Measurements from ENCODE around the gene CELA3A. TPM values are rescaled to one million over a fixed set of nuclear protein-coding genes. Genes with fewer than 3 reads are reported as not detected.
A peak's percentile ranks its signal among the peaks of the same experiment; 100 is the strongest.
"Not testable (repeated sequence)": the region's sequence is repeated elsewhere in the genome, so short reads cannot be mapped to it uniquely, and the experiment has no call there.

Gene CELA3A
- total RNA-seq, 2 experiments from 2014 or later: not detected

DNA sequence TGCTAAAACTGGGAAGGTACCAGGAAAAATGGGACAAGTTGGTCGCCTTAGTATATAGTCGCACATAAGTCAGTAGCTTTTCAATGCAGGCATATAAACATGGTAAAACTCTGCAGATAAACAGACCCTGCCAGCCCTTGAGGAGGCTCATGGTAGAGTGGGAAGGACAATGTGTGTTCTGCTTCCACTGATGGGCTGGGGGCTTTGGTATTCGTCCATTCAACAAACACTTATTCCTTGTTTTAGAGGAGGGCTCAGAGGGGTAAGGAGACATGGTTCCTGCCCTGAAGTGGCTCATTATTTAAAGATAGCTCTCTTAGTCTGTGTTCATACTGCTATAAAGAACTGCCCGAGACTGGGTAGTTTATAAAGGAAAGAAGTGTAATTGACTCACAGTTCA, 11.3 kb downstream of the CELA3A start:
- BruUV-seq (replicated peaks); H3K4me2 ChIP-seq (ENCODE audit: low read length); H3K79me2 ChIP-seq (ENCODE audit: insufficient read depth, low read depth, low read length); CTCF ChIA-PET (ENCODE audit: unreplicated experiment); H3K4me3 ChIP-seq (ENCODE audit: low read depth, low read length, poor library complexity, severe bottlenecking); H3K9me3 ChIP-seq (ENCODE audit: low read length); H3K27ac ChIP-seq (ENCODE audit: low read depth, low read length, poor library complexity, severe bottlenecking); H3K4me1 ChIP-seq (ENCODE audit: insufficient read depth, low read length, poor library complexity, severe bottlenecking); H3K9me2 ChIP-seq (ENCODE audit: insufficient read depth, low read length); POLR2A ChIA-PET; intact Hi-C loops (cut with micrococcal nuclease; ENCODE audit: unreplicated experiment); H2AFZ ChIP-seq (ENCODE audit: low read length); H4K20me1 ChIP-seq (ENCODE audit: insufficient read depth, low read length); DNase-seq (ENCODE audit: low spot score); H3K36me3 ChIP-seq (ENCODE audit: insufficient read depth, low read length): not testable (repeated sequence)

DNA sequence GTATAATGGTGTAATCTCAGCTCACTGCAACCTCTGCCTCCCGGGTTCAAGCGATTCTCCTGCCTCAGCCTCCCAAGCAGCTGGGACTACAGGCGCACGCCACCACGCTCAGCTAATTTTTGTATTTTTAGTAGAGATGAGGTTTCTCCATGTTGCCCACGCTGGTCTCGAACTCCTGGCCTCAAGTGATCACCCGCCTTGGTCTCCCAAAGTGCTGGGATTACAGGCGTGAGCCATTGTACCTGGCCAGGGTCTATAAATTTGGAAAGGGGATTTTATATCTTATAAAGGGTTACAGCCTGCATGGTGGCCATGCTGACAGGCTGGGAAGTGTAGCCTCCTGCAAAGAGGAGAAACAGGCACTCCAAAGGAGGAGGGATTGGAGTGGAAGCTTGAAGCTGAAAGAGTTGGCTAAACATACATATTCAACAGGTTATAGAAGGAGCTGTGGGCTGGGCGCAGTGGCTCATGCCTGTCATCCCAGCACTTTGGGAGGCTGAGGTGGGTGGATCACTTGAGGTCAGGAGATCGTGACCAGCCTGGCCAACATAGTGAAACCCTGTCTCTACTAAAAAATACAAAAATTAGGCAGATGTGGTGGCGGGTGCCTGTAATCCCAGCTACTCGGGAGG, 13.2 kb downstream of the CELA3A start:
- H3K9me3 ChIP-seq (ENCODE audit: low read length); POLR2A ChIA-PET; H3K27ac ChIP-seq (ENCODE audit: low read depth, low read length, poor library complexity, severe bottlenecking); H3K9me2 ChIP-seq (ENCODE audit: insufficient read depth, low read length); H3K4me2 ChIP-seq (ENCODE audit: low read length); H3K36me3 ChIP-seq (ENCODE audit: insufficient read depth, low read length); H2AFZ ChIP-seq (ENCODE audit: low read length); H4K20me1 ChIP-seq (ENCODE audit: insufficient read depth, low read length); H3K79me2 ChIP-seq (ENCODE audit: insufficient read depth, low read depth, low read length); BruUV-seq (replicated peaks); H3K4me3 ChIP-seq (ENCODE audit: low read depth, low read length, poor library complexity, severe bottlenecking); intact Hi-C loops (cut with micrococcal nuclease; ENCODE audit: unreplicated experiment); DNase-seq (ENCODE audit: low spot score): not testable (repeated sequence)
- peaks cover 10% of the 10 kb centered on the region for H3K4me1 ChIP-seq (ENCODE audit: insufficient read depth, low read length, poor library complexity, severe bottlenecking)
- CTCF ChIA-PET (ENCODE audit: unreplicated experiment): interaction anchor here (0.6 kb wide), 1 partner anchor 92 kb away, joined by 3 read pairs; no protein-coding TSS in a partner anchor

DNA sequence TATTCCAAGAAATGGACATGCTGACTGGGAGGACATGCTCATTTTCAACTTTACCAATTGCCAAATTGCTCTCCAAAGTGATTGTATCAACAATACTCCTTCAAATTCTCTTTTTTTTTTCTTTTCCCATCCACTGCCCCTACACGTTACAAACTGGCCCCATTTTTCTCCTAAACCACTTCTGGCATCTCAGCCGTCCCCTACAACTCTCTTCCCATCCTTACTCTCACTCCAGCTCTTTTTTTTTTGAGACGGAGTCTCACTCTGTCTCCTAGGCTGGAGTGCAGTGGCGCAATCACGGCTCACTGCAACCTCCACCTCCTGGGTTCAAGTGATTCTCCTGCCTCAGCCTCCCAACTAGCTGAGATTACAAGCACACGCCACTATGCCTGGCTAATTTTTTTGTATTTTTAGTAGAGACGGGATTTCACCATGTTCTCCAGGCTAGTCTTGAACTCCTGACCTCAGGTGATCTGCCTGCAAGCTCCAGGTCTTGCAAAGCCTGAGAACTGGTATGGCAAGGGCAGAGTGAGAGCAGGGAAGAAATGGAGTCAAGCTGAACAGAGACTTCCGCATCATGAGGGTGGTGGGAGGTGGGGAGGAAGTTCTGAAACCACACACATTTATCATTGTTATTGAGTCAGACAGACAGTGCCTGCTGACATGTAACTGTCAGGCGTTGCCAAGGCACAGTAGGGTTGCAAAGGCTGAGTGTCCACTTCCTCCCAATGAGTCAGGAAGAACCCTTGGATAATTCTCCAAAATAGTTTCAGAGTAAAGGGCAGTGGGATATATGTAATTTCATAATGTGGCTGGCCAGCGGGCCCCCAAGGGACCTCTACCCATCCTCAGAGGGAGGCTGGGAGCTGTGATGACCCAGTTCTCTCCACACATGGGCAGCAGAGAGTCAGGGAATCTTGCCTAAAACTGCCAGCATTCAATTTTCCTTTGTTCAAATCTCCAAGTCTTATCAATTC, 17.4 kb downstream of the CELA3A start:
- H2AFZ ChIP-seq (ENCODE audit: low read length): peak overlapping the region; percentile 3; the same call in 1 of the 2 replicates
- no peaks in the 10 kb centered on the region for H3K9me2 ChIP-seq (ENCODE audit: insufficient read depth, low read length)
- TF ChIP-seq, protein P1, sequence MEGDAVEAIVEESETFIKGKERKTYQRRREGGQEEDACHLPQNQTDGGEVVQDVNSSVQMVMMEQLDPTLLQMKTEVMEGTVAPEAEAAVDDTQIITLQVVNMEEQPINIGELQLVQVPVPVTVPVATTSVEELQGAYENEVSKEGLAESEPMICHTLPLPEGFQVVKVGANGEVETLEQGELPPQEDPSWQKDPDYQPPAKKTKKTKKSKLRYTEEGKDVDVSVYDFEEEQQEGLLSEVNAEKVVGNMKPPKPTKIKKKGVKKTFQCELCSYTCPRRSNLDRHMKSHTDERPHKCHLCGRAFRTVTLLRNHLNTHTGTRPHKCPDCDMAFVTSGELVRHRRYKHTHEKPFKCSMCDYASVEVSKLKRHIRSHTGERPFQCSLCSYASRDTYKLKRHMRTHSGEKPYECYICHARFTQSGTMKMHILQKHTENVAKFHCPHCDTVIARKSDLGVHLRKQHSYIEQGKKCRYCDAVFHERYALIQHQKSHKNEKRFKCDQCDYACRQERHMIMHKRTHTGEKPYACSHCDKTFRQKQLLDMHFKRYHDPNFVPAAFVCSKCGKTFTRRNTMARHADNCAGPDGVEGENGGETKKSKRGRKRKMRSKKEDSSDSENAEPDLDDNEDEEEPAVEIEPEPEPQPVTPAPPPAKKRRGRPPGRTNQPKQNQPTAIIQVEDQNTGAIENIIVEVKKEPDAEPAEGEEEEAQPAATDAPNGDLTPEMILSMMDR (conservative IDR thresholded peaks at IDR 0.05; ENCODE audit: low read length): peak; percentile 64
- TF ChIP-seq EZH2phosphoT487 (IDR thresholded peaks at IDR 0.05; ENCODE audit: borderline replicate concordance, low read depth, low read length): no peak
- ChIA-PET POLR2A (interaction anchor here (0.7 kb wide), 1 partner anchor 37 kb away, joined by 3 read pairs; no protein-coding TSS in a partner anchor), CTCF (ENCODE audit: unreplicated experiment) (interaction anchor here (0.6 kb wide), 1 partner anchor 255 kb away, joined by 3 read pairs; no protein-coding TSS in a partner anchor)
- BruUV-seq (replicated peaks): no TSS peak
- H3K4me1 ChIP-seq (ENCODE audit: insufficient read depth, low read length, poor library complexity, severe bottlenecking): peaks cover 13% of the 10 kb centered on the region
- H3K36me3 ChIP-seq (ENCODE audit: insufficient read depth, low read length): no peaks in the 10 kb centered on the region
- H4K20me1 ChIP-seq (ENCODE audit: insufficient read depth, low read length): no peaks in the 10 kb centered on the region
- H3K4me3 ChIP-seq (ENCODE audit: low read depth, low read length, poor library complexity, severe bottlenecking): no peak overlapping the region
- intact Hi-C loops (cut with micrococcal nuclease; ENCODE audit: unreplicated experiment): no loop called here
- no peak overlapping the region; the same call in 1 of the 2 replicates for H3K4me2 ChIP-seq (ENCODE audit: low read length)
- DNase-seq (ENCODE audit: low spot score): peak; percentile 38
- H3K79me2 ChIP-seq (ENCODE audit: insufficient read depth, low read depth, low read length): no peaks in the 10 kb centered on the region
- H3K27ac ChIP-seq (ENCODE audit: low read depth, low read length, poor library complexity, severe bottlenecking): no peak overlapping the region
- no peaks in the 10 kb centered on the region for H3K9me3 ChIP-seq (ENCODE audit: low read length)
